GM23248 (cell line): ENCODE measurements around the gene RAB15. TPM values are rescaled to one million over a fixed set of nuclear protein-coding genes. Genes with fewer than 3 reads are reported as not detected.

Source experiments
- DNase-seq: peaks from one replicate; pipeline ENCODE4 v3.0.0-alpha.2; 2015
- H2AFZ ChIP-seq: fragments of 200-600 bp; sonication (generic); 2 replicates; pipeline ENCODE4 v1.6.1; 2016; ENCODE audit warnings: antibody characterized with exemption
- H3F3A ChIP-seq: fragments of 200-600 bp; sonication (generic); 2 replicates; pipeline ENCODE4 v1.6.1; 2016; ENCODE audit warnings: mild to moderate bottlenecking, antibody characterized with exemption, mixed run types; ENCODE audit not compliant: insufficient read depth
- H3K27ac ChIP-seq: fragments of 200-600 bp; sonication (generic); 2 replicates; pipeline ENCODE4 v1.5.1; 2016; ENCODE audit warnings: mild to moderate bottlenecking
- H3K27me3 ChIP-seq: fragments of 200-600 bp; sonication (generic); replicated peaks from 2 replicates; pipeline ENCODE4 v1.6.1; 2016; ENCODE audit warnings: mild to moderate bottlenecking; ENCODE audit not compliant: insufficient read depth
- H3K36me3 ChIP-seq: fragments of 200-600 bp; sonication (generic); 2 replicates; pipeline ENCODE4 v1.6.1; 2016; ENCODE audit warnings: low read depth, mild to moderate bottlenecking
- H3K4me1 ChIP-seq: fragments of 200-600 bp; sonication (generic); 2 replicates; pipeline ENCODE4 v1.6.1; 2016; ENCODE audit warnings: mild to moderate bottlenecking; ENCODE audit not compliant: insufficient read depth
- H3K4me2 ChIP-seq: fragments of 200-600 bp; sonication (generic); one replicate; pipeline ENCODE4 v1.6.1; 2016; ENCODE audit warnings: mild to moderate bottlenecking; ENCODE audit not compliant: unreplicated experiment
- H3K4me3 ChIP-seq: fragments of 200-600 bp; sonication (generic); 2 replicates; pipeline ENCODE4 v1.5.1; 2016; ENCODE audit warnings: mild to moderate bottlenecking
- H3K79me2 ChIP-seq: fragments of 200-600 bp; sonication (generic); 2 replicates; pipeline ENCODE4 v1.6.1; 2016; ENCODE audit warnings: mild to moderate bottlenecking; ENCODE audit not compliant: insufficient read depth
- H3K9ac ChIP-seq: fragments of 200-600 bp; sonication (generic); 2 replicates; pipeline ENCODE4 v1.6.1; 2016; ENCODE audit warnings: mild to moderate bottlenecking
- H3K9me2 ChIP-seq: fragments of 200-600 bp; sonication (generic); 2 replicates; pipeline ENCODE4 v1.6.1; 2016; ENCODE audit warnings: mixed run types, mild to moderate bottlenecking, moderate library complexity; ENCODE audit not compliant: insufficient read depth
- H3K9me3 ChIP-seq: fragments of 200-600 bp; sonication (generic); one replicate; pipeline ENCODE4 v1.6.1; 2017; ENCODE audit warnings: low read depth
- H4K20me1 ChIP-seq: fragments of 200-600 bp; sonication (generic); 2 replicates; pipeline ENCODE4 v1.6.0; 2016; ENCODE audit not compliant: insufficient read depth
- EZH2 ChIP-seq: fragments of 200-600 bp; sonication (generic); IDR thresholded peaks from 2 replicates; pipeline ENCODE4 v1.6.1; 2018; ENCODE audit warnings: antibody characterized with exemption, mild to moderate bottlenecking; ENCODE audit not compliant: insufficient read depth, poor library complexity, severe bottlenecking
- EZH2phosphoT487 ChIP-seq: fragments of 200-600 bp; sonication (generic); IDR thresholded peaks from 2 replicates; pipeline ENCODE4 v1.6.1; 2018; ENCODE audit warnings: antibody characterized with exemption, moderate library complexity, mild to moderate bottlenecking, low read depth; ENCODE audit not compliant: insufficient read depth
- WGBS, 2 experiments: methylation state at CpG; one replicate each; pipeline ENCODE4 v1.1.6; 2015 to 2017; ENCODE audit warnings: low lambda C conversion rate in 2 of 2, low coverage in 1 of 2; ENCODE audit errors: missing lambda C conversion rate in 2 of 2; 5-methylcytosine and 5-hydroxymethylcytosine counted together
- in situ Hi-C: fragments of 300-500 bp; cut with MboI; formaldehyde crosslinking; loops from 2 replicates; pipeline ENCODE4 v1.15.0; 2020
- polyA plus RNA-seq: library from polyadenylated mRNA; unstranded; fragments of >200 nt; fragmentation: Nextera tagmentation; extraction: Ambion mirVana; gene quantifications from 2 replicates; pipeline ENCODE4 v1.2.1, GENCODE V29; 2016
- total RNA-seq: library from RNA; depleted of rRNA; stranded (reverse); fragments of >200 nt; shearing (Covaris generic); gene quantifications from 2 replicates; pipeline ENCODE4 v1.2.3, GENCODE V29; 2014

Gene RAB15
- total and polyA plus RNA-seq, 2 experiments from 2014 or later, result 2.0 to 4.3 TPM

DNA sequence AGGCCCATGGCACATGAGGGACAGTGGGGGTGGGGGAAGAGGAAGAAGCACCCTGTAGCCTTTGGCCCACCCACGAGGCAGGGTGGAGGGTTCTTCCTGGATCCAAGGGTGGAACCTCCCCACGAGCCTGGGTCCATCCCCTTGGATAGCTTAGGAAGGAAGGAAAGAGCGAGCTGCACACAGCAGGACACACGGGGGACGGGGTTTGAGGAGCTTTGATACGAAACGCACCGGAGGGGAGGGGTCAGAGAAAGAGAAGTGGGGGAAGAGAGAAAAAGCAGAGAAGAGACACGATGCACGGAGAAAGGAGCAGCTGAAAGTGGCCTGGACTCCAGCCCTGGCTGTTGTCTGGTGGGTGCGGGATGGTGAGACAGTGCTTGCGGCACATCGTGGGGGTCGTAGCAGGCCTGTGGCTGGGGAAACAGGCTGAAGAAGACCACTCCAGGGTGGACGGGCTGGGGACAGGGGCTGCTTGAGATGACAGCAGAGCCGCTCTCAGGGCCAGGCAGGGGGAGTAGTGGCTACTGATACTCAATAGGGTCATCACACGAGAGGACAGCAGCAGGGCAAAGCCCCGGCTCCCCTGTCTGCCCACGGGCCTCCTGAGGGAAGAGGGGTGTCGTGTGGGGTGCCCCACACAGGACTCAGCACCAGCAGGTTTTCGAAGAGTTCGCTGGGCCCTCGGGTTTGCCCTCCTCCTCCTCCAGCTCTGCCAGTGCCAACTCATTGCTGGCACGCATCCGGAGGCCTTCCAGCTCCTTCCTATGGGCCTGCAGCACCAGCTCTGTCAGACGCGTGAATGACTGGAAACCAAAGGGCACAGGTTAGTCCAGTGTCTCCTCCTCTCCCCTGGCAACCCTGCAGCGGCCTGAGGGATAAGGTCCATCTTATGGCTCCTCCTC is 24.2 kb downstream of the RAB15 start:
- Histone ChIP-seq H2AFZ (no peak overlapping the region), H3F3A (no peaks in the 10 kb centered on the region), H3K9ac (no peak overlapping the region), H3K79me2 (no peaks in the 10 kb centered on the region), H3K27me3 (no peaks in the 10 kb centered on the region), H3K9me3 (no peaks in the 10 kb centered on the region), H4K20me1 (no peaks in the 10 kb centered on the region), H3K4me3 (no peak overlapping the region), H3K36me3 (no peaks in the 10 kb centered on the region), H3K9me2 (no peaks in the 10 kb centered on the region), H3K4me2 (no peak overlapping the region), H3K27ac (no peak overlapping the region), H3K4me1 (no peaks in the 10 kb centered on the region)
- WGBS, 2 experiments, result 81 to 84% methylated on average over 24 to 28 of the region's 28 CpGs
- no peak for DNase-seq
- in situ Hi-C loops, result no loop called here
- TF ChIP-seq EZH2phosphoT487, result no peak
- TF ChIP-seq EZH2, result no peak

DNA sequence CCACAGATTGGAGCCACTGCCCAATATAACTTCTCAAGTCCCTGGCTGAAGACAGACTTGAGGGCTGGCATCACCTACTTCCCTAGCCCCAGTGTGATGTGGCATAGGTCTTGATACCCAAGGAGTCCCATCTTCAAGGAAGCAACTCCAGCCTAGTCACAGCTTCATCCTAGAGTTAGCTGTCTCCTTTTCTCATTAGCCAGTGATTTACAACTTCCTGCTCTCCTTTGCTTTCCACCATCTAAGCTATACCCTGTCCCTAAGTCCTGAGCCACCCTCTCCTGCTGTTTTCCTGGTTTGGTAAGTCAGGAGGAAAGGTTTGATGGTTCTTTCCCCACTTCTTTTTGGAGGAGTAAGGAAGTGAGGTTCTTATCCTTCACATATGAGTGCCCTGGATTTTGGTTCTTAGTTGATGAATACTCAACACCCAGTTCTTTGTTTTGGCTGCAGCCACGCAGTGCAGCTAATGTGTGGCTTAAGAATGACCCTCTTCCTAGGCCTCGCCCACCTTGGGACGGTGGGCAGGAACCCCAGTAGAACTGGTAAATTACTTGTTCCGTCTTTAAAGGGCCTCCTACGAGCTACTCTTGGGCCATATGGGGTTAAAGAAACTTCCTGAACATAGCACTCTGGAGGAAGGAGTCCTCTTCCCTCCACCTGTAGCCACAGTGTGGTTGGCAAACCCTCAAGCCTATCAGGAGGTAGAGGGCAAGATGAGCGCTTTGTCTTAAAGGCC is 25.7 kb downstream of the RAB15 start:
- no peak overlapping the region for H3K4me3 ChIP-seq
- H3K27ac ChIP-seq, result no peak overlapping the region
- H3K9me2 ChIP-seq, result no peaks in the 10 kb centered on the region
- no peaks in the 10 kb centered on the region for H3F3A ChIP-seq
- in situ Hi-C loops, result no loop called here
- TF ChIP-seq EZH2phosphoT487, result no peak
- no peak for TF ChIP-seq EZH2
- H3K27me3 ChIP-seq, result no peaks in the 10 kb centered on the region
- no peaks in the 10 kb centered on the region for H4K20me1 ChIP-seq
- H2AFZ ChIP-seq, result no peak overlapping the region
- no peak overlapping the region for H3K9ac ChIP-seq
- H3K36me3 ChIP-seq, result no peaks in the 10 kb centered on the region
- H3K79me2 ChIP-seq, result no peaks in the 10 kb centered on the region
- no peaks in the 10 kb centered on the region for H3K4me1 ChIP-seq
- 81% methylated on average over 6 of the region's 6 CpGs for WGBS, 2 experiments
- H3K9me3 ChIP-seq, result no peaks in the 10 kb centered on the region
- no peak overlapping the region for H3K4me2 ChIP-seq
- DNase-seq, result no peak

- 86 to 87% methylated on average over 12 of the region's 12 CpGs for WGBS, 2 experiments
- in situ Hi-C loops, result no loop called here
These were observed 26.5 kb downstream of the RAB15 start for GRCh38 chr14:64945431-64946178.

DNA sequence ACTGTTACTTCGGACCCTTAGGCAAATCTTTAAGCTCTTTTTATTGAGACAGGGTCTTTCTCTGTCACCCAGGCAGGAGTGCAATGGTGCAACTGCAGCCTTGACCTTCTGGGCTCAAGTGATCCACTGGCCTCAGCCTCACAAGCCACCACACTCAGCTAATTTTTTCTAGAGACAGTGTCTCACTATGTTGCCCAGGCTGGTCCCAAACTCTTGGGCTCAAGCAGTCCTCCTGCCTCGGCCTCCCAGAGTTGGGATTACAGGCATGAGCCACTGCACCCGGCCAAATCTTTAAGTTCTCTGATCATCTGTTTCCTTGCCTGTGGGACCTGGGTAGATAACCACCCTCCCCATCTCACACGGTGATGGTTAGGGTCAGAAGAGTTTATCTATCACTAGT is 27.3 kb downstream of the RAB15 start:
- H3K4me1 ChIP-seq, result no peaks in the 10 kb centered on the region
- no peaks in the 10 kb centered on the region for H3K27me3 ChIP-seq
- no peaks in the 10 kb centered on the region for H3K9me3 ChIP-seq
- in situ Hi-C loops, result no loop called here
- no peaks in the 10 kb centered on the region for H3K9me2 ChIP-seq
- H3F3A ChIP-seq, result no peaks in the 10 kb centered on the region
- no peaks in the 10 kb centered on the region for H3K79me2 ChIP-seq
- TF ChIP-seq EZH2 (no peak), EZH2phosphoT487 (no peak)
- DNase-seq, result no peak
- H3K36me3 ChIP-seq, result no peaks in the 10 kb centered on the region
- 92 to 95% methylated on average over 4 of the region's 4 CpGs for WGBS, 2 experiments
- no peak overlapping the region for H3K4me3 ChIP-seq
- H3K27ac ChIP-seq, result no peak overlapping the region
- no peak overlapping the region for H2AFZ ChIP-seq
- H3K9ac ChIP-seq, result no peak overlapping the region
- no peak overlapping the region for H3K4me2 ChIP-seq
- H4K20me1 ChIP-seq, result no peaks in the 10 kb centered on the region

More at GRCh38 chr14:64945431-64946178, 26.5 kb downstream of the RAB15 start:
- no peak overlapping the region for H3K4me2 ChIP-seq
- no peak overlapping the region for H3K4me3 ChIP-seq
- no peaks in the 10 kb centered on the region for H3F3A ChIP-seq
- no peaks in the 10 kb centered on the region for H3K36me3 ChIP-seq
- H2AFZ ChIP-seq, result no peak overlapping the region
- no peaks in the 10 kb centered on the region for H3K9me3 ChIP-seq
- no peaks in the 10 kb centered on the region for H3K27me3 ChIP-seq
- H4K20me1 ChIP-seq, result no peaks in the 10 kb centered on the region
- no peak overlapping the region for H3K27ac ChIP-seq
- no peak for DNase-seq
- TF ChIP-seq EZH2phosphoT487 (no peak), EZH2 (no peak)
- no peaks in the 10 kb centered on the region for H3K79me2 ChIP-seq
- H3K9ac ChIP-seq, result no peak overlapping the region
- no peaks in the 10 kb centered on the region for H3K9me2 ChIP-seq
- H3K4me1 ChIP-seq, result no peaks in the 10 kb centered on the region
